ENCODE data around the gene FOXD4L6.
"Not testable (repeated sequence)": the region's sequence is repeated elsewhere in the genome, so short reads cannot be mapped to it uniquely, and the experiment has no call there.

- TF ChIP-seq CTCF (conservative IDR thresholded peaks at IDR 0.05; ENCODE audit: low read length); EZH2phosphoT487 (IDR thresholded peaks at IDR 0.05; ENCODE audit: borderline replicate concordance): not testable (repeated sequence)
These were observed 21.9 kb downstream of the FOXD4L6 start for GRCh38 chr9:41106472-41107116.

All from Loucy (cell line).